ENCODE measurements around the gene PDIA5.

GRCh38 chr3:123072564-123072963 lies 5.7 kb downstream of the PDIA5 start:
- TF ChIP-seq, protein P1, sequence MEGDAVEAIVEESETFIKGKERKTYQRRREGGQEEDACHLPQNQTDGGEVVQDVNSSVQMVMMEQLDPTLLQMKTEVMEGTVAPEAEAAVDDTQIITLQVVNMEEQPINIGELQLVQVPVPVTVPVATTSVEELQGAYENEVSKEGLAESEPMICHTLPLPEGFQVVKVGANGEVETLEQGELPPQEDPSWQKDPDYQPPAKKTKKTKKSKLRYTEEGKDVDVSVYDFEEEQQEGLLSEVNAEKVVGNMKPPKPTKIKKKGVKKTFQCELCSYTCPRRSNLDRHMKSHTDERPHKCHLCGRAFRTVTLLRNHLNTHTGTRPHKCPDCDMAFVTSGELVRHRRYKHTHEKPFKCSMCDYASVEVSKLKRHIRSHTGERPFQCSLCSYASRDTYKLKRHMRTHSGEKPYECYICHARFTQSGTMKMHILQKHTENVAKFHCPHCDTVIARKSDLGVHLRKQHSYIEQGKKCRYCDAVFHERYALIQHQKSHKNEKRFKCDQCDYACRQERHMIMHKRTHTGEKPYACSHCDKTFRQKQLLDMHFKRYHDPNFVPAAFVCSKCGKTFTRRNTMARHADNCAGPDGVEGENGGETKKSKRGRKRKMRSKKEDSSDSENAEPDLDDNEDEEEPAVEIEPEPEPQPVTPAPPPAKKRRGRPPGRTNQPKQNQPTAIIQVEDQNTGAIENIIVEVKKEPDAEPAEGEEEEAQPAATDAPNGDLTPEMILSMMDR (IDR thresholded peaks at IDR 0.05; ENCODE audit: low read length), result no peak
- no peak for TF ChIP-seq EZH2phosphoT487 (IDR thresholded peaks at IDR 0.05; ENCODE audit: low read length)

All from MM.1S (cell line).